ENCODE measurements around the gene DEPDC5. TPM values are rescaled to one million over a fixed set of nuclear protein-coding genes. Genes with fewer than 3 reads are reported as not detected.

DEPDC5 gene
- total and polyA plus RNA-seq, 2 of the 8 experiments (the other 6 are each of a cell fraction or from before 2014, with no cell fraction given) = 18.3 to 26.5 TPM

- no peak for TF ChIP-seq CHD7 (IDR thresholded peaks at IDR 0.05; ENCODE audit: insufficient replicate concordance, low read length)
- no peak for TF ChIP-seq TCF12 (IDR thresholded peaks at IDR 0.05; ENCODE audit: low read depth, low read length)
- no peak for TF ChIP-seq SIX5 (IDR thresholded peaks at IDR 0.05; ENCODE audit: low read depth, low read length)
- TF ChIP-seq TEAD4 (IDR thresholded peaks at IDR 0.05; ENCODE audit: low read depth, low read length) = no peak
- no peak for TF ChIP-seq RAD21 (IDR thresholded peaks at IDR 0.05 in 1 of 2, conservative IDR thresholded peaks at IDR 0.05 in 1 of 2; ENCODE audit: low read depth in 2 of 2, low read length in 2 of 2)
- no peak for TF ChIP-seq YY1 (IDR thresholded peaks at IDR 0.05; ENCODE audit: low read depth, low read length)
- TF ChIP-seq CBX5 (IDR thresholded peaks at IDR 0.05; ENCODE audit: low read depth, low read length) = no peak
- no peak for TF ChIP-seq KDM5A (IDR thresholded peaks at IDR 0.05; ENCODE audit: low read length)
Observed at GRCh38 chr22:31915586-31915985, 161.8 kb downstream of the DEPDC5 start (continued).
